Measurements from ENCODE around the gene MDH2.
"Not testable (repeated sequence)": the region's sequence is repeated elsewhere in the genome, so short reads cannot be mapped to it uniquely, and the experiment has no call there.

GRCh38 chr7:76005004-76005403 is 42.9 kb upstream of the MDH2 start:
- TF ChIP-seq CTCF, POLR2A, EP300, POLR2AphosphoS5 (IDR thresholded peaks at IDR 0.05): not testable (repeated sequence)

All from stomach (tissue), 4 donors.